ENCODE measurements around the gene AMZ1. TPM values are rescaled to one million over a fixed set of nuclear protein-coding genes. Genes with fewer than 3 reads are reported as not detected.

AMZ1 gene
- total RNA-seq, 4 donors from 2014 or later: 0.39 to 1.7 (median 1.2) TPM

DNA sequence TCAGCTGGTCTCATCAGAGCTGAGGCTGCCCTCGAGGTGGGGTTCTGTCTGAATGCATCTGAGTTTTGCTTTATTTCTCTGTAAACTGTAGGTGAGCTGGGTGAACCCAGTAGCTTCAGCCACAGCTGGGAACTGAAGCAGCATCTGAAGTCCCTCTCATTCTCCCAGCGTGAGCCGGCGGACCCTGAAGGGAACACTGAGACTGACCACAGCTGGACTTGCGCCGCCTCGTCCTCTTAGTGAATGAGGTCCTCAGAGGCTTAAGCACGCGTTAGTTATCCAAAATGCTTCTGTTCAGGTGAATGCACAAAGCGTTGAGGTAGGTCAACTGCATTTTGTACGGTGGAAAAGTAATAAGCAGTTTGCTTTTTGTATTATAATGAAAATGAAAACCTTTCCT is 76.6 kb downstream of the AMZ1 start:
- peak overlapping the region in 2 of 4 donors; percentile 88 to 96 for H3K27ac ChIP-seq
- TF ChIP-seq EP300 (IDR thresholded peaks at IDR 0.05) (no peak), POLR2A (IDR thresholded peaks at IDR 0.05) (no peak)
- TF ChIP-seq, protein P1, sequence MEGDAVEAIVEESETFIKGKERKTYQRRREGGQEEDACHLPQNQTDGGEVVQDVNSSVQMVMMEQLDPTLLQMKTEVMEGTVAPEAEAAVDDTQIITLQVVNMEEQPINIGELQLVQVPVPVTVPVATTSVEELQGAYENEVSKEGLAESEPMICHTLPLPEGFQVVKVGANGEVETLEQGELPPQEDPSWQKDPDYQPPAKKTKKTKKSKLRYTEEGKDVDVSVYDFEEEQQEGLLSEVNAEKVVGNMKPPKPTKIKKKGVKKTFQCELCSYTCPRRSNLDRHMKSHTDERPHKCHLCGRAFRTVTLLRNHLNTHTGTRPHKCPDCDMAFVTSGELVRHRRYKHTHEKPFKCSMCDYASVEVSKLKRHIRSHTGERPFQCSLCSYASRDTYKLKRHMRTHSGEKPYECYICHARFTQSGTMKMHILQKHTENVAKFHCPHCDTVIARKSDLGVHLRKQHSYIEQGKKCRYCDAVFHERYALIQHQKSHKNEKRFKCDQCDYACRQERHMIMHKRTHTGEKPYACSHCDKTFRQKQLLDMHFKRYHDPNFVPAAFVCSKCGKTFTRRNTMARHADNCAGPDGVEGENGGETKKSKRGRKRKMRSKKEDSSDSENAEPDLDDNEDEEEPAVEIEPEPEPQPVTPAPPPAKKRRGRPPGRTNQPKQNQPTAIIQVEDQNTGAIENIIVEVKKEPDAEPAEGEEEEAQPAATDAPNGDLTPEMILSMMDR (IDR thresholded peaks at IDR 0.05): no peak
- H3K27me3 ChIP-seq: no peaks in the 10 kb centered on the region
- H3K4me3 ChIP-seq: no peak overlapping the region
- peaks cover 0 to 3% (median 0%) of the 10 kb centered on the region in 4 donors for H3K9me3 ChIP-seq
- DNase-seq (ENCODE audit: low spot score in 2 of 2): no peak
- WGBS, 2 donors: 93 to 97% methylated on average over 11 of the region's 11 CpGs
- peaks cover 0 to 44% (median 23%) of the 10 kb centered on the region in 4 donors for H3K4me1 ChIP-seq
- H3K36me3 ChIP-seq: peaks cover 0 to 8% (median 0%) of the 10 kb centered on the region in 3 donors

Other genes starting within 250 kb of the AMZ1 start
- not detected for gene GRIFIN, start 211.8 kb upstream of the AMZ1 start, total RNA-seq
- 10 to 100 TPM in 3 of 4 donors, 1 to 10 TPM in 1; 8.8 to 21.6 (median 11.3) TPM for gene LFNG, start 168.4 kb upstream of the AMZ1 start, total RNA-seq
- gene BRAT1, start 132.7 kb upstream of the AMZ1 start, total RNA-seq: 10 to 100 TPM; 38.0 to 72.9 (median 52.0) TPM
- 10 to 100 TPM; 16.8 to 46.9 (median 26.9) TPM for gene IQCE, start 129.2 kb upstream of the AMZ1 start, total RNA-seq
- gene TTYH3, start 56.2 kb upstream of the AMZ1 start, total RNA-seq: 10 to 100 TPM in 3 of 4 donors, 1 to 10 TPM in 1; 7.2 to 43.2 (median 15.7) TPM
- 10 to 100 TPM; 21.3 to 36.0 (median 29.4) TPM for gene GNA12, start 156.1 kb downstream of the AMZ1 start, total RNA-seq